ENCODE data around the gene PPP1CA.

- TF ChIP-seq, protein P1, sequence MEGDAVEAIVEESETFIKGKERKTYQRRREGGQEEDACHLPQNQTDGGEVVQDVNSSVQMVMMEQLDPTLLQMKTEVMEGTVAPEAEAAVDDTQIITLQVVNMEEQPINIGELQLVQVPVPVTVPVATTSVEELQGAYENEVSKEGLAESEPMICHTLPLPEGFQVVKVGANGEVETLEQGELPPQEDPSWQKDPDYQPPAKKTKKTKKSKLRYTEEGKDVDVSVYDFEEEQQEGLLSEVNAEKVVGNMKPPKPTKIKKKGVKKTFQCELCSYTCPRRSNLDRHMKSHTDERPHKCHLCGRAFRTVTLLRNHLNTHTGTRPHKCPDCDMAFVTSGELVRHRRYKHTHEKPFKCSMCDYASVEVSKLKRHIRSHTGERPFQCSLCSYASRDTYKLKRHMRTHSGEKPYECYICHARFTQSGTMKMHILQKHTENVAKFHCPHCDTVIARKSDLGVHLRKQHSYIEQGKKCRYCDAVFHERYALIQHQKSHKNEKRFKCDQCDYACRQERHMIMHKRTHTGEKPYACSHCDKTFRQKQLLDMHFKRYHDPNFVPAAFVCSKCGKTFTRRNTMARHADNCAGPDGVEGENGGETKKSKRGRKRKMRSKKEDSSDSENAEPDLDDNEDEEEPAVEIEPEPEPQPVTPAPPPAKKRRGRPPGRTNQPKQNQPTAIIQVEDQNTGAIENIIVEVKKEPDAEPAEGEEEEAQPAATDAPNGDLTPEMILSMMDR (IDR thresholded peaks at IDR 0.05) = no peak
- no peak for TF ChIP-seq POLR2A (IDR thresholded peaks at IDR 0.05)
Observed at GRCh38 chr11:67367761-67368227, 33.9 kb downstream of the PPP1CA start.
